ENCODE data around the gene YTHDF2.

DNA sequence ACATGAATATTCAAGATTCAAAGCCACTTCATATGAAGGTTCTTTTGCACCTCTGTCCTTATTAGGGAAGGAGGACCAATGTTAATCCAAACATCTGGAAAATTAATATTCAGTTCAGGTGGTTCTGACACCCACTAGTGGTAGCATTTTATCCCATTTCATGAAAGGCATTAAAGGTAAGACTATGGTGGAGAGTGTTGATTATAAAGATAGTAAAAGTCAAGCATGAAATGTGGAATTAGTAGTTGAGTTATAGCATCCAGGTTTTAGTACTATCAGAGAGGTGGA is 17.5 kb upstream of the YTHDF2 start:
- TF ChIP-seq, protein P1, sequence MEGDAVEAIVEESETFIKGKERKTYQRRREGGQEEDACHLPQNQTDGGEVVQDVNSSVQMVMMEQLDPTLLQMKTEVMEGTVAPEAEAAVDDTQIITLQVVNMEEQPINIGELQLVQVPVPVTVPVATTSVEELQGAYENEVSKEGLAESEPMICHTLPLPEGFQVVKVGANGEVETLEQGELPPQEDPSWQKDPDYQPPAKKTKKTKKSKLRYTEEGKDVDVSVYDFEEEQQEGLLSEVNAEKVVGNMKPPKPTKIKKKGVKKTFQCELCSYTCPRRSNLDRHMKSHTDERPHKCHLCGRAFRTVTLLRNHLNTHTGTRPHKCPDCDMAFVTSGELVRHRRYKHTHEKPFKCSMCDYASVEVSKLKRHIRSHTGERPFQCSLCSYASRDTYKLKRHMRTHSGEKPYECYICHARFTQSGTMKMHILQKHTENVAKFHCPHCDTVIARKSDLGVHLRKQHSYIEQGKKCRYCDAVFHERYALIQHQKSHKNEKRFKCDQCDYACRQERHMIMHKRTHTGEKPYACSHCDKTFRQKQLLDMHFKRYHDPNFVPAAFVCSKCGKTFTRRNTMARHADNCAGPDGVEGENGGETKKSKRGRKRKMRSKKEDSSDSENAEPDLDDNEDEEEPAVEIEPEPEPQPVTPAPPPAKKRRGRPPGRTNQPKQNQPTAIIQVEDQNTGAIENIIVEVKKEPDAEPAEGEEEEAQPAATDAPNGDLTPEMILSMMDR (IDR thresholded peaks at IDR 0.05) = no peak
- TF ChIP-seq POLR2A (IDR thresholded peaks at IDR 0.05) = no peak
